OCI-LY1 (cell line): Measurements from ENCODE around the gene NDFIP1.

Experiments
- CTCF ChIP-seq: fragments of 200-600 bp; sonication (generic), shearing (Covaris generic); IDR thresholded peaks from 2 replicates; pipeline ENCODE4 v1.5.1; 2017; ENCODE audit warnings: mild to moderate bottlenecking, antibody characterized with exemption, low read length, moderate library complexity, mixed read lengths
- EZH2 ChIP-seq: fragments of 200-600 bp; sonication (generic), shearing (Covaris generic); IDR thresholded peaks from 2 replicates; pipeline ENCODE4 v1.8.0; 2017; ENCODE audit warnings: borderline replicate concordance, mixed run types, mild to moderate bottlenecking, antibody characterized with exemption, low read length, moderate library complexity, mixed read lengths

- TF ChIP-seq CTCF (no peak), EZH2 (no peak)
These were observed 74.3 kb downstream of the NDFIP1 start for GRCh38 chr5:142182840-142183239.
